Airway epithelial cell (primary cell): ENCODE measurements around the gene MTHFR. TPM values are rescaled to one million over a fixed set of nuclear protein-coding genes. Genes with fewer than 3 reads are reported as not detected.

Experiments used
- total RNA-seq: library from RNA; depleted of rRNA; stranded (reverse); fragments of >200 nt; gene quantifications from 2 replicates; pipeline ENCODE4 v1.2.3, GENCODE V29; 2015

The MTHFR gene
- total RNA-seq, result 10.2 and 13.8 TPM in 2 replicates

GRCh38 chr1:11805422-11806306, at the start of gene MTHFR, which contains the start of gene CLCN6:
Gene MTHFR, minus strand, starts transcription at chr1:11805964. Its CDS starts 2,848 bp downstream, at chr1:11803116.
Gene CLCN6, plus strand, starts transcription at chr1:11806191. Its CDS starts 72 bp downstream, at chr1:11806263.

GRCh38 chr1:11847667-11848372, 42.1 kb upstream of the MTHFR start, which contains the start of gene NPPA:
Gene NPPA, minus strand, starts transcription at chr1:11847783. Its CDS starts 99 bp downstream, at chr1:11847684.

GRCh38 chr1:11761988-11762406, 43.8 kb downstream of the MTHFR start, which contains the start of gene C1orf167:
Gene C1orf167, plus strand, starts transcription at chr1:11762193. Its CDS starts 2,208 bp downstream, at chr1:11764401.

GRCh38 chr1:11735854-11736745, 69.7 kb downstream of the MTHFR start, which contains the start of gene AGTRAP:
Gene AGTRAP, plus strand, starts transcription at chr1:11736136. Its CDS starts 73 bp downstream, at chr1:11736209.

Other genes with a start within 250 kb of the MTHFR start
- gene FBXO2, start 151.5 kb downstream of the MTHFR start, total RNA-seq, result 21.9 and 37.3 TPM in 2 replicates
- gene FBXO44, start 151.1 kb downstream of the MTHFR start, total RNA-seq, result 12.0 and 14.7 TPM in 2 replicates
- gene FBXO6, start 141.8 kb downstream of the MTHFR start, total RNA-seq, result 14.3 and 15.3 TPM in 2 replicates
- 56.6 and 58.2 TPM in 2 replicates for gene MAD2L2, start 124.8 kb downstream of the MTHFR start, total RNA-seq
- 0.07 TPM in 1 of 2 replicates, not detected in the other for gene DRAXIN, start 114.3 kb downstream of the MTHFR start, total RNA-seq
- gene AGTRAP, start 69.8 kb downstream of the MTHFR start, total RNA-seq, result 89.7 and 119 TPM in 2 replicates
- not detected in 2 replicates for gene C1orf167, start 43.8 kb downstream of the MTHFR start, total RNA-seq
- 4.4 and 7.1 TPM in 2 replicates for gene CLCN6, start 227 bp upstream of the MTHFR start, total RNA-seq
- gene NPPA, start 41.8 kb upstream of the MTHFR start, total RNA-seq, result not detected in 2 replicates
- not detected in 2 replicates for gene NPPB, start 53.0 kb upstream of the MTHFR start, total RNA-seq
- 98.9 and 107 TPM in 2 replicates for gene KIAA2013, start 120.5 kb upstream of the MTHFR start, total RNA-seq
- gene PLOD1, start 128.8 kb upstream of the MTHFR start, total RNA-seq, result 127 and 152 TPM in 2 replicates
- gene MFN2, start 174.5 kb upstream of the MTHFR start, total RNA-seq, result 87.8 and 90.4 TPM in 2 replicates
- 27.4 and 35.2 TPM in 2 replicates for gene MIIP, start 213.5 kb upstream of the MTHFR start, total RNA-seq